NCI-H82 treated with DMSO at 0.1 percent for 48 hours (cell line): ENCODE data around the gene SPOCK1.

Source experiments
- DNase-seq: peaks from one replicate; lab custom pipeline; 2025; ENCODE audit not compliant: unreplicated experiment; lab: John Stamatoyannopoulos, UW

SPOCK1 gene

DNA sequence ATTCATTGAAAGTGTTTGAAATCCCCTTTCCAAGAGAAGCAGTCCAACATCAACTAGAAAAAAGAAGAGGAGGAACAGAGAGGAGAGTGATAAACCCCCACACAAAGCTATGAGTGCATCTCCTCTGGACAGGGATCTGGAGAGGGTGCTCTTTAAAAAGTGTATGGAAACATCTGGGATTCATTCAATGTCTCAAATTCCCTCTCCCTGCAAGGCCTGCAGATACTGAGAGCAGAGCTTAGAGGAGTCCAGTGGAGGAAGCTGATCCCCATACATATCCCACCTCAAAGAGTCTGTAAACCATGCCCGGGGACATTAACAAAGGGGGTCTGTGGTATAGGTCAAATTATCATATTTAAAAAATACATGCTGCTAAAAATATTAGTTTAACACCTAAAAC is 2.2 kb downstream of the SPOCK1 start:
- DNase-seq: no peak

DNA sequence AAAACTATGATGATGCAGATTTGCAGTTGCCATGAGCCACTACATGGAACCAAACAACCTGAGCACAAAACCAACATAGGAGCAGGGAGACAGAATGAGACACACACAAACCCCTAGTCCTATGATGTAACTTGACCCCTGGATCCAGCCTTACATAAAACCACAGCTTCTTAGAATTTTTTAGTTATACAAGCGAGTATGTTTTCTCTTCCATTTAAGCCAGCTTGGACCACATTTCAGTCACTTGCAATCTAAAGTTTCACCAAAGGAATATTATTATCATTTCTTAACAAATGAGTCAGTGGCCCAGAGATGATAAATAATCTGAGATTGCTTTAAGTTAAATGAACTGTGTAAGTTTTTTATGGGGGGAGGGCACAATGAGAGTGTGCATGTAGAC is 6.8 kb downstream of the SPOCK1 start:
- no peak for DNase-seq

DNA sequence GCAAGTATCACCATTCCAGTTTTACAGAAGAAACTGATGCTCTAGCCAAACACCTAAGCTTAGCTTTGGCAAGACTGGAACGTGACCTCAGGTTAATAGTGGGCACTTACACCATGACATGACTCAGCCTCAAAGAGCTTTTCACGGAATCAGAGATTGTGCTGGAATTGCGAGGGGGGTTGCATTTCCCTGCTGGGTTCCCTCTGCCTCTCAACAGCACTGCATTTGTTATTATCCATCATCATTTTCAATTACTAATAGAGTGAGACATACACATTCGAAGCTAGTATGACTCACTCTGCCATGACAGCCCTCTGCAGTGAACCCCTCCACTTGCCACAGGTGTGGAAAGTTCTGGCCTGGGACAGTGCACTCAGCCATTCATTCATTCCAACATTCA is 8.0 kb downstream of the SPOCK1 start:
- DNase-seq: no peak

DNA sequence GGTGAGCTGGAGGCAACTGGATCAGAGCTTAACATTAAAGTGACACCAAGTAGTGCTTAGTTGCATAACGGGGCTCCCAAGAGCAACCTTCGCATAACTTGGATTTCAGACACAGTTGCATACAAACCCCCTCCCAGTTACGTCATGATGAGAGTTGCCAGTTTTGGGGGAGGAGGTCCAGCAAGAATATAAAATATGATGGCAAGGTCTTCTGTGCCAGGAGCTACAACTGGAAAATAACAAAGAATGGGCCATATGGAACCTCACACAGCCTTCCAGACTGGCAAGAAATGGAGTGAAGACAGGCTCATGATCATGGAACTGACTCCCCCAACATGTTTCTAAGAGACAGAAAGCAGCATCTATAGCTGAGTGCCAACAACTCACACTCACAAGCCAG is 8.5 kb downstream of the SPOCK1 start:
- DNase-seq: no peak

DNA sequence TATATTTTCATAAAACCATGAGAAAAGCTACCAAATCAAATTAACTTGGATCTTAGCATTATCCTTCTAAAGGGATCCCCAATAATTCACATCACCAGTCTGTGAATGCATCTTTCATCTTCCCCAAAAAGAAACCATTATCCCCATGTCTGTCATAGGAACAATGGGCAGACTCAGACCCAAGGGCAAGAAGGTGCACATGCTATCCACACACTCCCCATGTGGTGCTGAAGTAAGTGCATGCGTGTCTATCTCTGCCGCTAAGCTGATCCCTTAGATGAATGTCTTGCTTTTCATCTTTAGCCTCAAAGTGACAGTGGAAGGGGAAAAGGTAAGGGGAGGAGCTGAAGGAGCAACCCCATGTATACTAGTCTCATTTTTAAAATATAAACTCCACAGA is 10.2 kb downstream of the SPOCK1 start:
- DNase-seq: no peak

DNA sequence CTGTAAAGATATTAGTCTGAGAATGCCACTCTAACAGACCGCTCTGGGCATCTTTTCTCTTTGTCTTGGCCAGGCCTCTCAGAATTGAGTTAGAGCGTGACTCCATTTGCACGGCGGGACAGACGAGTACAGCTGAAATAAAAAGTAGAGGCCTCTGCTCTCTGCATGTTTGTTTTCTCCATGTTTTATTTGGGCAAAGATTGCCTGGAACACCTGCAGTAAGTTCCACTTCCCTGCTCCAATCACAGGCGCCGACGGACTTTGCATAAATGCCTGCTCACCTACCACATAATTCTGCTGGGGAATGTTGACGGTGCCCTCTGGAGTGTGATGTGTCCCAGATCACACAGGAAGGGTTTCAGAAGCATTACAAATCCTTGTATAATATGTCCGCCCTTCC is 10.6 kb downstream of the SPOCK1 start:
- DNase-seq: no peak

DNA sequence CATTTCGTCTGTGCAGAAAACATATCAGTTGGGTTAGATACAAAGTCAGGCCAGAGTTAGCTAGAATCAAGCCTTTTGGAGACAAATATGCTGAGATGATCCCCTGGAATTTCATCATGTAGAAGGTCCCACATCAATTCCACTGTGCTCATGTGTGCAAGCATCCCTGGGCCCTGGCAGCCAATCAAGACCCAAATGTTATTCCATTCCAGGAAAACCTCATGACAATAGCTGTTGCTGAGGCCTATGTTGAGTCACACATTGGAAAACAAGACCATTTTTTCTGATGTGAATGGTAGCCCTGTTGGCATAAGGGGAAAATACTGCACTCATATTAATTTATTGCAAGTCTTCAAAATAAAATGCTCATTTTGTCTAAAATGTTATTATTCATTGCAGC is 11.5 kb downstream of the SPOCK1 start:
- DNase-seq: no peak

DNA sequence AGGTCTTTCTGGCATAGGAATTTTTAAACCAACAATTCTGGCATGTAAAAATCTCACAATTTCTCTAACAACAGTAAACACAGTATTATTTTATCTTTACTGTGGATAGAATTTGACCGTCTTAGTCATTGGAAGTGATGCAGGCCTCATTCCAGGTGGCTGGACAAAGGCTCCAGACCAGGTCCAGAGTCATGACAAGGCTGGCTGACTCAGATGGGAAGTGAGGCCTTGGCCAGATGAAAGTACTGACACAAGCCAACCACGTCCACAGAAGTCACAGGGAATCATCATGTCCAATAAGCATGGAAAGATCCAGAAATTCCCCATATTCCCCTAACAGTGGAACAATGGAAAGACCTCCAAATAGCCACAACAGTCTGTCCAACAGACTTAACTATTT is 12.4 kb downstream of the SPOCK1 start:
- no peak for DNase-seq

DNA sequence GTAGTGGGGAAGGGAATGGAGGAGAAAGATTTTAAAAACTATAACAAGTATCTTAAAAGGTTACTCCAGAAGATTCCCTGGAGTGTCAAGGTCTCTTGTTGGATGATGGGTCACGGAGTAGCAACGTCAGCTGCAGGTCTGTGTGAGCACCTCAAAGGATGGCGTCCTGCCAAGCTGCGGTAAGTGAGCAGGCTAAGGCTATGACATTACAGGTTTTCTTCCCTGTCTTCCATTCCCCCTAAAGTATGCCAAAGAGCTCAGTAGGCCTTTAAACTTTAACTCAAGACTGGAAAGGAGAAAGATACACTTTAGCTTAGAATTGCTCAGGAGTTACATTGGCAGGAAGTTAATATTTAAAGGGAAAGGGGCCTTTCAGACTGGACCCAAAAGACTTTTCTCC is 17.5 kb downstream of the SPOCK1 start:
- no peak for DNase-seq

DNA sequence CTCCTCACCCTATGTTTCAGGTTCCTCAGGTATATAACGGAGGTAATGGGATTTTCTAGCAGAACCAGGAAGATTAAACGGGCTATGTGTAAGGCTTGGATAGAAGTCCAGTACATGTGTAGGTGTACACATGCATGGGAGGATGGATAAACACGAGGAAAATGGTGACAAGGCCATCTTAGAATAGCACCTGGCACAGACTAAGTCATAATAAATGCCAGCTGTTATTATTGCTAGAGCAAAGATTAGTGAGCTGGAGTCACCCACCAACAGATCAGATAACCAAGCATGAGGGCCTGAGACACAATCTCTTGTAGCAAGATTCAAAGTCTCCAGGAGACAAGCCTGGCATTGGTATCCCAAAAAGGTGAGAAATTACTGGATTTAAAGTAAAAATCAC is 21.1 kb downstream of the SPOCK1 start:
- DNase-seq: no peak

DNA sequence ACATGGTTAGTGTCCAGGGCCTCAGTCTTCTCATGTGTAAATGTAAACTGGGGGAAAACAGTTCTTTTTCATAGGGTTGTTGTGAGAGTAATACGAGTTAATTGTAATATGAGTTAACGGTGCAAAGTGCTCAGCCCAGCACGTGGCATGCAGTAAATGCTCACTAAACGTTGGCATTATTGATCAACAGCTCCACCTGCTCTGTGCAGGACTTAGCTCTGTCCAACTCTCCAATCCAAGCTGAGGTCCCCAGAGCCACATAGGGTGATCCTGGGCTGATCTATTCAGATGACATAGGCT is 28.3 kb downstream of the SPOCK1 start:
- no peak for DNase-seq

DNA sequence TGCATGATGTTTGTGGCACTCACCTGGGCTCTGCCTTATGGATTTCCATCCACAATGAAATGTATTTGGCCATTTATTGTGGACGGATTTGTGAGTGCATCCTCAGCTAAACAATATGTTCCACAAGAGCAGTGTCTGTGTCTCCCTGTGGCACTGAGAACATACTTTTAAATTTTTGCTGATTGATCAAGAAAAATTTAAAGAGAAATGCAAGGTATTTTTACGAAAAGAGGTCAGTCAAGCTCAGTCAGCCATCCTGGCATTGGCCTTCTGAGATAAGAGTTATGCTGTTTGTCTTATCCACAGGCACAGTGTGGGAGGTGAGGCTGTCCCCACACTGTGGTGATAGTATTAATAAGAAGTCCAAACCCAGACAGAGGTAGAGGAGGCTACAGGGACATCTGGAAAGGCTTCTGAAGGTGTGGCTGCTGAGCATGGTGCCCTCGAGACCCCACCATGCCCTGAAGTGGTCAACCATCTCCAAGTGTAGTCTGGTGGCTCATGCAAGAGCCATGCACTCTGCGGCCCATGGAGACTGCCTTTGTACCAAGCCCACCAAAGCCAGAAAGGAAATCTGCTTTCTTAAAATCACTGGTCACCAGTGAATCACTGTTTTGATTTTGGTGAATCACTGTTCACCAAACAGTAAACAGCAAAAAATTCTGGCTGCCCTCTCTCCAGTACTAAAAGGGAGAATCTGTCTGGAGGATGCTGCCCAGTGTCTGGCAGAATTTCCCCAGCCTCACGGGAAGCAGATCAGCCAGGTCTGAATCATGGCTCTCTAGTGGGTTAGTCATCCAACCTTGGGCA is 28.8 kb downstream of the SPOCK1 start:
- no peak for DNase-seq

DNA sequence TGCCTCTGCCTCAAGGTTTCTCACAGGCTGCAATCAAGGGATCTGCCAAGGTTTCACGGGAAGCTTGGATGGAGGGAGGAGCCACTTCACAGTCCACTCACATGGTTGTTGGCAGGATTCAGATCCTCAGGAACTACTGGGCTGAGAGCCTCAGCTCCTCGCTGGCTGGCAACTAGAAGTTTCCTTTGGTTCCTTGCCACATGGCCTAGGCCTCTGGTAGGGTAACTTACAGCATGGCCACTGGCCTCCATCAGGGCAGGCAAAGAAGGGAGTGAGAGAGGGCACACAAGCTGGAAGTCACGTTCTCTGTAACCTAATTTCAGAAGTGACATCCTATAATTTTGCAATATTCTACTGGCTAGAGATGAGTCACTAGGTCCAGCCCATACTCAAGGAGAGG is 32.2 kb downstream of the SPOCK1 start:
- DNase-seq: no peak

DNA sequence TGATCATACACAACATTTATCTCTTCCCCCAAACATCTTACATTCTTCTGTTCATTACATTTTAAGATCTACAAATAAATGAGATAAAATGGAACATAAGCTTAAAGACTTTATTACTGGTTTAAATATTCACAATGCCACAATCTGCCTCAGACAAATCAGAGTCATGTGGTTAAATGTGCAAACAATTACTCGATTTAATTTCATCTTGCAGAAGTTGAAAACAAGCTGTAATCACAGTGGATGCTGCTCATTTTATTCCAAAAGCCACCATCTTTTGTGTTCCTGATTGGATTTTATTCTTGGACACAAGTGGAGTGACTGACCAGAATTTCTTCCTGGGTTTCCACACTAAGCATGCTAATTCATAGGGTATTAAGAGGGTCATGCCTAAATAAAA is 33.2 kb downstream of the SPOCK1 start:
- DNase-seq: no peak

DNA sequence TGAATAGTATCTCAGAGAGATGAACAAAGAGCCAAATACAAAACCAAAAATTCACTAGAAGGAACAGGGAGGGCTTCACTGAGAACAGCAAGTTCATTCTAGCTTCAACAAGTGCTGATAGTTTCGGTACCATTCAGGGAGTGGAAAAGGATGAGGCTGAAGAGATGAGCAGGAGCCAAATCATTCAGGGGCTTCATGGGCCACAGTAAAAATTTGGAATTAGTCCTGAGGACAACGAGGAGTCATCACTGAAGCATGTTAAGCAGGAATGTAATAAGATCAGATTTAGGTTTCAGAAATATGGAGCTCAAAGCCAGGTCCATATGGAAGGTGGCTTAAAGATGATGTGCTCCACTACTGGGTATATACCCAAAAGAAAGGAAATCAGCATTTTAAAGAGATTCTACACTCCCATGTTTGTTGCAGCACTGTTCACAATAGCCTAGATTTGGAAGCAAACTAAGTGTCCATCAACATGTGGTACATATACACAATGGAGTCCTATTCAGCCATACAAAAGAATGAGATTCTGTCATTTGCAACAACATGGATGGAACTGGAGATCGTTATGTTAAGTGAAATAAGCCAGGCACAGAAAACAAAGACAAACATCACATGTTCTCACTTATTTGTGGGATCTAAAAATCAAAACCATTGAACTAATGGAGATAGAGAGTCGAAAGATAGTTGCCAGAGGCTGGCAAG is 36.2 kb downstream of the SPOCK1 start:
- DNase-seq: peak; percentile 30

DNA sequence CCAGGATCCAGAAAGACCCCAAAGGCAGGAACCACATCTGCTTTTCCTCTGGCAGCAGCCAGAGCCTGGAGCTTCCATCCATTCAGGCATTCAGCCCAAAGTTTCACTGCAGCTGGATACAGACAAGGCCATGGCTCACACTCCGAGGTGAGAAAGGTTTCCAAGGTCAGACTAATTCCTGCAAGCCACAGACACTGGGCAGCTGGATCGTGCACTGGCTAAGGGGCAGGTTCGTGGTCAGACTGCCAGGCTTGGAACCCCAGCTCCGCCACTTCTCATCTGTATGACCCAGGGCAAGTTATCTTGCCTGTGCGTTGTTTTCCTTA is 36.9 kb downstream of the SPOCK1 start:
- no peak for DNase-seq

DNA sequence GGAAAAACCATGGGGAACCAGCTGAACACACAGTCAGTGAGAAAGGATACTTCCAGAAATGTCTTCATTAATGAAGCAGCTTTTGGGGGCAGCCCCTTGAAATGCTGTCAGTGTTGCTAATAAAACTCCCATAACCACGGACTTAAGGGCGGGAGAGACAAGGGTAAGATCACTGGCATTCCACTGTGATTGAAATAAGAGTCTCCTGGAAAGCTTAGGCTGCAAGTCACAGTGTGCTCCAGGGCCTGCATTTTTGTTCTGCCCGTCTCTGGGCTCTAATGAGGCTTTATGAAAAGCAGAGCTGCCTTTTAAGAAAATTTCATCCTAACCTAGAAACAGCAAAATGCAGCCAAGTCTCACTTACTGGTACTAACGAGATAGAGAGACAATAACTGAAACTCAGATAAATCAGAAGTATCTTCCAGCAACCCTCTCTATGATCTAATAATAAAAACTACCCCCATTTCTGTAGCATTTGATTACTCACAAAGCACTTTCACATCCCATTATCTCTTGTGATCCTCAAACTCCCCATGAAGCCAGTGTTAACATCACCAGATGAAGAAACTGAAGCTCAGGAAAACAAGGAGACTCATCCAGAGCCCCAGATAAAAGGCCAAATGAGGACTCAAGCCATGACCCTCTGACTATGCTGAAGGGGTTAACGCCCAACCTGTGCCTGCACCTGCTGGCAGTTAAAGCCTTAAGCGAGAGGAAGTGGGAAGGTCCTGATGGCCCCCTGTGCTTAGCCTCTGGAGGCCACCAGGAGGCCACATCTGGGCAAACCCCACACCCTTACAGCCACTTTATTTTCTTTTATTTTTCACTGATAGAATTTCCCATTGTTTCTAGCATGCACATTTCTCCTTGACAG is 37.5 kb downstream of the SPOCK1 start:
- DNase-seq: no peak

DNA sequence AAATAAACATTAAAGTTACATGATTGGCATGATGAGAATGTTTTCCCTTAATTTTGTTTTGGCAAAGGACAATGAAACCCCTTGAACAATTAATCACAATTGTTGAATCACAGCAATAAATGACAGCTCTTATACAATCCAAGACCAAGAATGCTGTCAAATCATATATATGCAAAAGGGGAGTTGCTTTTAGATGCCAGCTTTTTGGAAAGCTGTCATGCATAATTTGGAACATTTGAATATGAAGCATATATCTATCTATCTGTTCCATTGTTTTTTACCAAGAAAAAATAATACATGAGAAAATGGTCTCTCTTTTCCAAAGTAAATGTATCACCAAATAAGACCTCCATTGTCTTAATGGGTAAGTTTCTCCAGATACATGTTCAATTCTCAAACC is 44.5 kb downstream of the SPOCK1 start:
- no peak for DNase-seq

DNA sequence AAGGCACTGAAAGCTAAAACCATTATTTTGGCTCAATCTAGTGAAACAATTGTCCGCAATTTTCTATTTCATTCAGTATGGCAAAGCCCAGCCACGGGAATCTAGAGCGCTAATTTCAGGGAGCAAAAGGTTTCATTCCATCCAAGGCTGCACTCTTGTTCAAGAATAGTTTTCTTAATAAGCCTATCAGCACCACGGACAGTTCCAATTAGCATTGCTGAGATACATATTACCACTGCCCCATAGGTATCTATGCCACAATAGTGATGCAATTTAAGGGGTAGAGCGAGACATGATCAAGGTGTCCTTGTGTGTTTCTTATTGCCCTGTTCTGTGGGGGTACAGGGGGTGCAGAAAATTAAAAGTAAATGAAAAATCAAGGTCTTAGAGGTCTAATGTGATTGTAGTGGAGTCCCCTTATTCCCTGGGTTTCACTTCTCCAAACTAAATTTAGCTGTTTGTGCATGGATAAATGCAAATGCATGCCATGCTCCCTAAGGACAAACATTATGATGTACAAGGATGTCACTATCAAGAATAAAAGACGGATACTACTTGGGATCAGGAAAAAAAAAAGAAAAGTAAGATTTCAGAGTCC is 45.5 kb downstream of the SPOCK1 start:
- DNase-seq: no peak

DNA sequence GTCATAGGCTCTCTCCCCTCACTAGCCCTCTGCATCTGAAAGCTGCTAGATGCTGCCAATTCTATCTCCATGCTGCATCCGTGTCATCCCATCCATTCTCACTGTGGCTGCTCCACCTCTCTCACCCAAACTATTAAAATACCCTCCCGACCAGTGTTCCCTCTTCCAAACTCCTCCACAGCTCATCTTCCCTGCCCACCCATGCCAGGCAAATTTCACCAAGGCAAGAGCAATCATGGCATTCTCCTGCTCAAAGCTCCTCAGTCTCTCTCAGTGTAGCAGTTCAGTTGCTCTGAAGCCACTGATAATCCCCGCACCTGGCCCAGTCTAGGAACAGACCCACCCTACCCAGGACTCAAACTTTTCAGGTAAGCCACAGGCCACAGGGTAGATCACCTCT is 48.4 kb downstream of the SPOCK1 start:
- no peak for DNase-seq

DNA sequence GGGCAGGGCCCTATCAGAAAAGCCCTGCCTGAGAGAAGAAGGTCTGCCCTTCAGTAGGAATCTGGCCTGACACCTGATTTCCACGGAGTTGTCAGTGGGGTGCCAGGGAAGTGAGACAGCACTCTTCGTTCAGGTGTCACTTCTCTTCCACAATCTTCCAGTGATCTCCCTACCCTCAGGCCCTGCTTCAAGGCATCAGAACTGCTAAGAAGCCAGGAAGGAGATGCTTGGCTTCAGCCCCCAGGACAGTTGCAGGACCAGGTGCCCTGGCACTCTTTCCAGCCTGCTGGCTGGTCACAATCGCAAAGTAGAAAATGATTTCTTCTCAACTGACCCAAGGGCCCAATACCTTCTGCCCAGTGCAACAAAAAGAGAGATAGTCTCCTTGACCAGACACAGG is 50.3 kb downstream of the SPOCK1 start:
- no peak for DNase-seq

DNA sequence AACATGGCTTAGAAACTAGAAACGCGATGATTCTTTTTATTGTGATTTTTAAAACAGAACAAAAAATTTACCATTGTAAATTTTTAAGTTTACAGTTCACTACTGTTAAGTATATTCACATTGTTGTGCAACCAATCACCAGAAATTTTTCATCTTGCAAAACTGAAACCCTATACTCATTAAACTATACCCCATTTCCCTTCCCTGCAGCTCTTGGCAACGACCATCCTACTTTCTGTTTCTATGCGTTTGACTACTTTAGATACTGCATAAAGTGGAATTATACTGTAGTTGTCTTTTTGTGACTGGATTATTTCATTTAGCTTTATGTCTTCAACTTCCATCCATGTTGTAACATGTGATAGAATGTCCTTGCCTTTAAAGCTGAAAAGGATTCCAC is 52.5 kb downstream of the SPOCK1 start:
- DNase-seq: no peak
